ENCODE measurements around the gene EPHA6.
"Not testable (repeated sequence)": the region's sequence is repeated elsewhere in the genome, so short reads cannot be mapped to it uniquely, and the experiment has no call there.

The EPHA6 gene

GRCh38 chr3:97010881-97011657, 196.7 kb downstream of the EPHA6 start:
- H3K4me3 ChIP-seq (ENCODE audit: low read depth, low read length): no peak overlapping the region
- TF ChIP-seq CTCF (IDR thresholded peaks at IDR 0.05; ENCODE audit: insufficient read depth, low read depth, low read length, missing control alignments): no peak
- no peak for DNase-seq (ENCODE audit: low read depth)

DNA sequence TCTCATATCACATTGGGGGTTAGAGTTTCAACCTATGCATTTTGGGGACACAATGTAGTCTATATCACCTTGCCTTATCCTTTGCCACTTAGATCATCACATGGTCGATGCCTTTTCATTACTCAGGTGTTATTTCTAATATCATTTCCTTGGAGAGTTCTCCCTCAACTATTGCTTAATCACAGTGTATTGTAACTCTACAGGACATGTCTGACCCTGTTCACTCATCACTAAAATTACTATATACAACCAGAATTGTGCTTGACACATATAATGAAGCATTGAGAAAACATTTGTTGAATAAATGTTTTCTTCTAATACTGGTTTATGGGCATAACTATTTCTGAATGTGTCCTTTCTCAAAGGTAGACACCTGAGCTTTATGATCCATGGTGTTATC, 207.4 kb downstream of the EPHA6 start:
- no peak overlapping the region for H3K4me3 ChIP-seq (ENCODE audit: low read depth, low read length)
- no peak for DNase-seq (ENCODE audit: low read depth)
- no peak for TF ChIP-seq CTCF (IDR thresholded peaks at IDR 0.05; ENCODE audit: insufficient read depth, low read depth, low read length, missing control alignments)

GRCh38 chr3:97025612-97026011, 211.2 kb downstream of the EPHA6 start:
- not testable (repeated sequence) for H3K4me3 ChIP-seq (ENCODE audit: low read depth, low read length); DNase-seq (ENCODE audit: low read depth)

DNA sequence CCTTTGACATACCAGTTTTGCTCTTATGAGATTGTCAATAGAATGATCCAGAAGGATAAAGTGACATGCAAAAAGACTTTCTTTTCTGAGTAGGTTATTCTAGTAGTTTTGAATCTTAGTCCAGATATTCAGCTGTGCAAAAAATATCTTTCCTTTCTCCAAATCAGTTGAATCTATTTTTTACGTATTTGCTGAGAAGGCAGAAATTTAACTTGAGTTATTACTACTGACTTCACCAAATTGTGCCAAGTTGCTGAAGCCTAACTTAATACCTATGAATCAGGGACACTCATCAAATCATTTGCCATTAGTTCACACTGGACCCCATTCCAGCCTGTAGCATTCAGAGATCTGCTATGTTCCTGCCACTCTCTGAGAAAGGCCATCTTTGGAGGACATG, 215.6 kb downstream of the EPHA6 start:
- no peak for DNase-seq (ENCODE audit: low read depth)
- TF ChIP-seq CTCF (IDR thresholded peaks at IDR 0.05; ENCODE audit: insufficient read depth, low read depth, low read length, missing control alignments): no peak
- H3K4me3 ChIP-seq (ENCODE audit: low read depth, low read length): no peak overlapping the region

DNA sequence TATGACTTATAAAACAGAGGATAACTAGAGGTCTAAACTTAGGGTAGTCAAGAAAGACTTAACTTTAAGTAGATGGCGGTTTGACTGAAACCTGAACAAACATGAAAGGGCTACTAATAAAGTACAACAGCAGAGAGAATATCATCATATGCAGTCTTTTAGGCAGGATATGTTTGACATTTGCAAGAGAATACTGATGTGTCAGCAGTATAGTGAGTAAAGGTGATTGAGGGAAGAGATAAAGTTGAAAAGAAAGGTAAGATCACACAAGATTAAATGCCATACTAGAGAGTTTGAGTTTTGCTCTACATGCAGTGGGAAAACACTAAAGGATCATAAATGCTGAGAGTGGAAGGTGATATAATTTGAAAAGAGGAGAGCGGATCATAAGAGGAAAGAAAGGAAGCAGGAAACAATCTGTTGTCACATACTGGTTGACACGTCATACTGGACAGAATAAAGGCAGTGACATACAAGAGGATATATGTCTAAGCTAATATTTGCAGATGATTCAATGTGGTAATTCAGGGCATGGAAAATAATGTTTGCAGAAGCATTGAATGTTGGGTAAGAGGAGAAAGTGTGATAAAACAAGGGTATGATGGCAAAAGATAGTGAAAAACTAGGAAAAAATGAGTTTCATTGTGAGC, 223.0 kb downstream of the EPHA6 start:
- H3K4me3 ChIP-seq (ENCODE audit: low read depth, low read length): no peak overlapping the region
- no peak for DNase-seq (ENCODE audit: low read depth)
- no peak for TF ChIP-seq CTCF (IDR thresholded peaks at IDR 0.05; ENCODE audit: insufficient read depth, low read depth, low read length, missing control alignments)

GRCh38 chr3:97043411-97043810, 229.0 kb downstream of the EPHA6 start:
- no peak overlapping the region for H3K4me3 ChIP-seq (ENCODE audit: low read depth, low read length)
- TF ChIP-seq CTCF (IDR thresholded peaks at IDR 0.05; ENCODE audit: insufficient read depth, low read depth, low read length, missing control alignments): no peak
- no peak for DNase-seq (ENCODE audit: low read depth)

GRCh38 chr3:97057365-97057764, 243.0 kb downstream of the EPHA6 start:
- no peak overlapping the region for H3K4me3 ChIP-seq (ENCODE audit: low read depth, low read length)
- DNase-seq (ENCODE audit: low read depth): no peak
- no peak for TF ChIP-seq CTCF (IDR thresholded peaks at IDR 0.05; ENCODE audit: insufficient read depth, low read depth, low read length, missing control alignments)

Measured in GM12865 (cell line).